H1 (cell line): Measurements from ENCODE around the gene CREBBP. TPM values are rescaled to one million over a fixed set of nuclear protein-coding genes. Genes with fewer than 3 reads are reported as not detected.

Source experiments
- CBX8 ChIP-seq: fragments of 300-800, 300-1000 bp; sonication (generic); IDR thresholded peaks from 2 replicates; pipeline ENCODE4 v1.7.1; 2016; ENCODE audit warnings: low read depth, low read length, borderline replicate concordance
- CHD7 ChIP-seq: fragments of 300-600 bp; sonication (generic); IDR thresholded peaks from 2 replicates; pipeline ENCODE4 v1.7.1; 2012; ENCODE audit warnings: low read length, moderate library complexity, mild to moderate bottlenecking, inconsistent platforms; ENCODE audit not compliant: insufficient replicate concordance
- CTBP2 ChIP-seq: IDR thresholded peaks from 2 replicates; pipeline ENCODE4 v1.7.0; 2011; ENCODE audit warnings: borderline replicate concordance, mild to moderate bottlenecking, moderate library complexity, mixed read lengths, low read length; ENCODE audit not compliant: insufficient read depth, insufficient read length
- CTCF ChIP-seq, 3 experiments: IDR thresholded peaks; 1 replicate in 2 of 3; 2 replicates in 1 of 3; pipeline versions ENCODE4 v1.5.1 to v1.6.1; 2011; ENCODE audit warnings: low read length in 3 of 3, mild to moderate bottlenecking in 3 of 3, inconsistent platforms in 2 of 3, low read depth in 1 of 3, moderate library complexity in 1 of 3; ENCODE audit not compliant: insufficient read depth in 1 of 3; ENCODE audit errors: control extremely low read depth in 1 of 3
- KDM5A ChIP-seq: fragments of 200-600 bp; IDR thresholded peaks from 2 replicates; pipeline ENCODE4 v1.7.1; 2012; ENCODE audit warnings: mild to moderate bottlenecking, low read length, inconsistent platforms, mixed read lengths
- POU5F1 ChIP-seq: IDR thresholded peaks from 2 replicates; pipeline ENCODE4 v1.6.1; 2011; ENCODE audit warnings: low read depth, mild to moderate bottlenecking, low read length, moderate library complexity
- RBBP5 ChIP-seq: IDR thresholded peaks from 2 replicates; pipeline ENCODE4 v1.7.1; 2012; ENCODE audit warnings: low read depth, mild to moderate bottlenecking, inconsistent platforms, low read length, moderate library complexity, borderline replicate concordance
- SP2 ChIP-seq: IDR thresholded peaks from 2 replicates; pipeline ENCODE4 v1.6.1; 2012; ENCODE audit warnings: mild to moderate bottlenecking, low read length, inconsistent platforms
- ZNF274 ChIP-seq: IDR thresholded peaks from 2 replicates; pipeline ENCODE4 v1.7.0; 2012; ENCODE audit warnings: low read length, borderline replicate concordance; ENCODE audit errors: extremely low read depth
- polyA plus RNA-seq, 7 experiments: library from polyadenylated mRNA; depleted of rRNA in 3 of 7; stranded (reverse) in 5 of 7; unstranded in 2 of 7; fragments of >200 nt in 5 of 7; fragments of 200-250 nt in 2 of 7; gene quantifications; 1 replicate in 5 of 7; 2 replicates in 1 of 7; 4 replicates in 1 of 7; pipeline versions ENCODE4 v1.2.1 to v1.2.3, GENCODE V29; 2011 to 2013; ENCODE audit warnings: missing spikeins in 2 of 7, mixed read lengths in 2 of 7
- total RNA-seq: library from RNA; stranded (reverse); fragmentation: NEBNext Ultra II Directional; extraction: Animal tissue kit (Norgen Biotek cat#: 25700); gene quantifications from 2 replicates; pipeline ENCODE4 v1.2.1, GENCODE V29; 2021

CREBBP gene
- total and polyA plus RNA-seq, 2 of the 8 experiments (the other 6 are each of a cell fraction or from before 2014, with no cell fraction given): 10.0 to 60.1 TPM

GRCh38 chr16:3874242-3874641 lies 6.3 kb downstream of the CREBBP start (continued):
- no peak for TF ChIP-seq CHD7
- TF ChIP-seq CBX8: no peak
- TF ChIP-seq CTCF (IDR thresholded peaks at IDR 0.05; ENCODE audit: control extremely low read depth in 1 of 3, insufficient read depth in 1 of 3, low read depth in 1 of 3, low read length in 3 of 3): no peak
- no peak for TF ChIP-seq SP2
- no peak for TF ChIP-seq RBBP5
- no peak for TF ChIP-seq KDM5A
- no peak for TF ChIP-seq CTBP2
- no peak for TF ChIP-seq POU5F1
- no peak for TF ChIP-seq ZNF274
